Neural progenitor cell (in vitro differentiated cells): ENCODE data around the gene HMX2. TPM values are rescaled to one million over a fixed set of nuclear protein-coding genes. Genes with fewer than 3 reads are reported as not detected.
A peak's percentile ranks its signal among the peaks of the same experiment; 100 is the strongest.

Source experiments
- DNase-seq: peaks from one replicate; pipeline ENCODE4 v3.0.0-alpha.2; 2016; ENCODE audit warnings: low spot score
- H2AFZ ChIP-seq: fragments of 200-600 bp; sonication (generic); replicated peaks from 2 replicates; pipeline ENCODE4 v1.6.1; 2016; ENCODE audit warnings: antibody characterized with exemption
- H3F3A ChIP-seq: fragments of 200-600 bp; sonication (generic); 2 replicates; pipeline ENCODE4 v1.6.1; 2016; ENCODE audit warnings: antibody characterized with exemption, low read depth
- H3K27ac ChIP-seq: fragments of 200-600 bp; sonication (generic); 2 replicates; pipeline ENCODE4 v1.5.1; 2016; ENCODE audit warnings: mild to moderate bottlenecking
- H3K27me3 ChIP-seq: fragments of 200-600 bp; sonication (generic); 2 replicates; pipeline ENCODE4 v1.6.1; 2016; ENCODE audit warnings: mild to moderate bottlenecking, moderate library complexity
- H3K36me3 ChIP-seq: fragments of 200-600 bp; sonication (generic); 2 replicates; pipeline ENCODE4 v1.5.1; 2016
- H3K4me1 ChIP-seq: fragments of 200-600 bp; sonication (generic); 2 replicates; pipeline ENCODE4 v1.6.1; 2016; ENCODE audit warnings: mixed run types
- H3K4me2 ChIP-seq: fragments of 200-600 bp; sonication (generic); 2 replicates; pipeline ENCODE4 v1.6.1; 2016
- H3K4me3 ChIP-seq: fragments of 200-600 bp; sonication (generic); 2 replicates; pipeline ENCODE4 v1.5.1; 2016
- H3K79me2 ChIP-seq: fragments of 200-600 bp; sonication (generic); 2 replicates; pipeline ENCODE4 v1.6.1; 2016; ENCODE audit warnings: low read depth
- H3K9ac ChIP-seq: fragments of 200-600 bp; sonication (generic); 2 replicates; pipeline ENCODE4 v1.6.1; 2016
- H3K9me3 ChIP-seq: fragments of 200-600 bp; sonication (generic); 2 replicates; pipeline ENCODE4 v1.5.1; 2016; ENCODE audit warnings: low read depth
- H4K20me1 ChIP-seq: fragments of 200-600 bp; sonication (generic); 2 replicates; pipeline ENCODE4 v1.6.1; 2016; ENCODE audit warnings: low read depth
- H3K27ac Mint-ChIP-seq: 3 replicates; pipeline ENCODE4 v1.8.0; 2021; ENCODE audit warnings: mixed read lengths
- H3K27me3 Mint-ChIP-seq: 2 replicates; pipeline ENCODE4 v1.8.0; 2022; ENCODE audit warnings: low read depth, mild to moderate bottlenecking, inconsistent platforms, moderate library complexity, mixed read lengths; ENCODE audit not compliant: insufficient read depth
- H3K36me3 Mint-ChIP-seq: 3 replicates; pipeline ENCODE4 v1.8.0; 2021; ENCODE audit warnings: mixed read lengths
- H3K4me1 Mint-ChIP-seq: 3 replicates; pipeline ENCODE4 v1.8.0; 2021; ENCODE audit warnings: mixed read lengths
- H3K4me3 Mint-ChIP-seq: 3 replicates; pipeline ENCODE4 v1.8.0; 2021; ENCODE audit warnings: mild to moderate bottlenecking, moderate library complexity, mixed read lengths
- H3K9me3 Mint-ChIP-seq: 3 replicates; pipeline ENCODE4 v1.8.0; 2020; ENCODE audit warnings: mixed read lengths
- CTCF ChIP-seq: fragments of 200-600 bp; sonication (generic); IDR thresholded peaks from 2 replicates; pipeline ENCODE4 v1.5.1; 2017; ENCODE audit warnings: antibody characterized with exemption, mild to moderate bottlenecking
- EZH2 ChIP-seq: fragments of 200-600 bp; sonication (generic); IDR thresholded peaks from 2 replicates; pipeline ENCODE4 v1.6.1; 2017; ENCODE audit warnings: antibody characterized with exemption, mild to moderate bottlenecking, moderate library complexity
- EZH2phosphoT487 ChIP-seq: fragments of 200-600 bp; sonication (generic); IDR thresholded peaks from 2 replicates; pipeline ENCODE4 v1.6.1; 2017; ENCODE audit warnings: antibody characterized with exemption
- total RNA-seq: library from RNA; depleted of rRNA; stranded (reverse); fragments of >200 nt; gene quantifications from 2 replicates; pipeline ENCODE4 v1.2.3, GENCODE V29; 2015; ENCODE audit warnings: low replicate concordance

HMX2 gene
- total RNA-seq, 1 donor from 2014 or later = 0.21 TPM

GRCh38 chr10:123134343-123134914, 13.5 kb upstream of the HMX2 start:
- Histone ChIP-seq H3K4me1 (peaks cover 40% of the 10 kb centered on the region), H3K9ac (no peak overlapping the region), H3K4me3 (no peak overlapping the region), H3K79me2 (no peaks in the 10 kb centered on the region), H3K27ac (no peak overlapping the region), H2AFZ (no peak overlapping the region), H3K4me2 (peak overlapping the region; percentile 69), H3K9me3 (no peaks in the 10 kb centered on the region), H4K20me1 (peaks cover 70% of the 10 kb centered on the region), H3F3A (peaks cover 57% of the 10 kb centered on the region), H3K36me3 (no peaks in the 10 kb centered on the region), H3K27me3 (peaks cover 100% of the 10 kb centered on the region)
- no peaks in the 10 kb centered on the region for H3K9me3 Mint-ChIP-seq
- H3K36me3 Mint-ChIP-seq = no peaks in the 10 kb centered on the region
- H3K27ac Mint-ChIP-seq = no peak overlapping the region
- DNase-seq = peak; percentile 58
- peaks cover 25% of the 10 kb centered on the region for H3K4me1 Mint-ChIP-seq
- peaks cover 81% of the 10 kb centered on the region for H3K27me3 Mint-ChIP-seq
- H3K4me3 Mint-ChIP-seq = peak overlapping the region; percentile 67
- peak; percentile 78 for TF ChIP-seq EZH2phosphoT487
- TF ChIP-seq CTCF = no peak
- TF ChIP-seq EZH2 = peak; percentile 87

- no peak overlapping the region for H3K9ac ChIP-seq
- Mint-ChIP-seq H3K4me1 (peaks cover 29% of the 10 kb centered on the region), H3K9me3 (no peaks in the 10 kb centered on the region), H3K36me3 (no peaks in the 10 kb centered on the region), H3K4me3 (peak overlapping the region; percentile 50), H3K27me3 (peaks cover 81% of the 10 kb centered on the region), H3K27ac (no peak overlapping the region)
- no peaks in the 10 kb centered on the region for H3K9me3 ChIP-seq
- peaks cover 44% of the 10 kb centered on the region for H3K4me1 ChIP-seq
- no peak overlapping the region for H2AFZ ChIP-seq
- no peak overlapping the region for H3K27ac ChIP-seq
- peaks cover 100% of the 10 kb centered on the region for H3K27me3 ChIP-seq
- H4K20me1 ChIP-seq = peaks cover 76% of the 10 kb centered on the region
- H3K4me3 ChIP-seq = peak overlapping the region; percentile 50
- H3K36me3 ChIP-seq = no peaks in the 10 kb centered on the region
- H3K4me2 ChIP-seq = peak overlapping the region; percentile 69
- H3K79me2 ChIP-seq = no peaks in the 10 kb centered on the region
- peak; percentile 22 for DNase-seq
- H3F3A ChIP-seq = peaks cover 62% of the 10 kb centered on the region
- TF ChIP-seq EZH2phosphoT487 (peak; percentile 4), EZH2 (peak; percentile 15), CTCF (no peak)
Measured at GRCh38 chr10:123134915-123135414, 13.0 kb upstream of the HMX2 start.

- H3K4me3 ChIP-seq = peak within 1 kb of the TSS; percentile 50
Measured at GRCh38 chr10:123135415-123136141, 12.4 kb upstream of the HMX2 start, which contains the start of gene HMX3. TSS of gene HMX3 (plus strand) at chr10:123135970. CDS start at chr10:123136051, 81 bp downstream.

More at GRCh38 chr10:123135415-123136141, 12.4 kb upstream of the HMX2 start, which contains the start of gene HMX3:
- no peak for TF ChIP-seq EZH2phosphoT487
- TF ChIP-seq EZH2 = no peak
- H3K4me1 Mint-ChIP-seq = peaks cover 33% of the 10 kb centered on the region
- H3K4me1 ChIP-seq = peaks cover 47% of the 10 kb centered on the region
- H3F3A ChIP-seq = peaks cover 66% of the 10 kb centered on the region
- H3K27ac ChIP-seq = no peak within 1 kb of the TSS
- H4K20me1 ChIP-seq = peaks cover 82% of the 10 kb centered on the region
- no peaks in the 10 kb centered on the region for H3K9me3 Mint-ChIP-seq
- H3K27me3 Mint-ChIP-seq = peaks cover 85% of the 10 kb centered on the region
- no peaks in the 10 kb centered on the region for H3K9me3 ChIP-seq
- H3K79me2 ChIP-seq = no peaks in the 10 kb centered on the region
- peak; percentile 93 for DNase-seq
- H3K27me3 ChIP-seq = peaks cover 100% of the 10 kb centered on the region
- no peak within 1 kb of the TSS for H3K27ac Mint-ChIP-seq
- H3K36me3 Mint-ChIP-seq = no peaks in the 10 kb centered on the region
- peak within 1 kb of the TSS; percentile 69 for H3K4me2 ChIP-seq
- H3K9ac ChIP-seq = no peak within 1 kb of the TSS
- H3K4me3 Mint-ChIP-seq = peak within 1 kb of the TSS; percentile 74
- H2AFZ ChIP-seq = no peak within 1 kb of the TSS
- H3K36me3 ChIP-seq = no peaks in the 10 kb centered on the region
